Hematopoietic multipotent progenitor cell treated with erythropoietin and hydrocortisone succinate and interleukin-3 and kit ligand, for 15 days (in vitro differentiated cells): ENCODE measurements around the gene NINJ2.

ENCODE experiments used
- DNase-seq: peaks from one replicate; pipeline ENCODE4 v3.0.0-alpha.2; 2015; ENCODE audit warnings: low spot score

NINJ2 gene

DNA sequence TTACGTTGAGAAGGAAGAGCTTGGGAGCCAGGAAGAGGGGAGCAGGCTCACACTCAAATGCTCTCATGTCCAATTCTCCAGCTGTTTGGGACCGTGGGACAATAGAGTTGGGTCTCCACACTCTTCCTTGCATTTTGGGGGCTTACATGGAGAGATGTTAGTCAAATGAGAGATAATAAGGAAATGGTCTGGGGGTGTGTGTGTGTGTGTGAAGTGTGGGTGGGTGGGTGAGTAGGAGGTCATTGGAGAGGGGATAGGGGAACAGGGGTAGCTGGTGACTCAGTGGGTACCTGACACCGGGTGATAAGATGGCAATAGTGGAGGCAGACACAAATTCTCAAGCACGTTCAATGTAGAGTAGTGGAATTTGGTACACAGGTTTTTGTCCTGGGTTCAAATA lies 135.5 kb downstream of the NINJ2 start:
- DNase-seq = no peak

DNA sequence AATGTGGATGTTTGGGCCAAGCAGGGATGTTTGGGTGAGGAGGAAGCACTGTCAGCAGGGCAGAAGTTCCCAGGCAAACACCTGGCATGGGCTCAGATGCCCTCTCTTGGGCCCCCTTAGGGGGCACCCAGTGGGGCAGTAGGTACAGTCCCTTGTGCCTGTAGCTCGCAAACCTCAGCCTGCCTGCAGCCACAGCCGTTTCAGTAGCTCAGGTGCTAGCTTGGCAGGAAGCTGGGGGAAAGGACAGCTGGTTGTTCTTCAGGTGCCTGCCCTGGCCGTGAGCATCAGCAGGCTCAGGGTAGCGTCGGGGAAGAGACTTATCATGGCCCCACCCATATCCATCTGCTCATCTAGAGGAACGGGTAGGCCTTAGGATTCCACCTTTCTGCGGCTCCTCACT lies 136.0 kb downstream of the NINJ2 start:
- no peak for DNase-seq

DNA sequence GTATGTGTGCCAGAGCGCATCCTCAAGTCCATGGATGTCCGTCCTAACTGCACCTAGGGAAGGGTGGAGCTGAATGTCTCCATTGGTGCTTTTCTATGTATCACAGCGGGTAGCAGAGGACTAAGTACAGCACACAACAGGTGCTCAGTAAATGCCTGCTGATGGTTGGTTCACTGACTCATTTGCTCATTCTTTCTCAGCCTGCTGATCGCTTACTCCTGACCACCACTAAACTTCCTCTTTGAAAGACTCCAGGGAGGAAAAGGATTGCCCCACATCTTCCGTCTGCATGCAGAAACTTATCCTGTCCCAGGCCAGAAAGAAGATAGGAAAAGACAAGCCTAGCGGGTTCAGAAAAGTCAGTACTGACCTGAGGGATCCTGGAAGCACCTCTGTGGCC lies 137.2 kb downstream of the NINJ2 start:
- DNase-seq = no peak

DNA sequence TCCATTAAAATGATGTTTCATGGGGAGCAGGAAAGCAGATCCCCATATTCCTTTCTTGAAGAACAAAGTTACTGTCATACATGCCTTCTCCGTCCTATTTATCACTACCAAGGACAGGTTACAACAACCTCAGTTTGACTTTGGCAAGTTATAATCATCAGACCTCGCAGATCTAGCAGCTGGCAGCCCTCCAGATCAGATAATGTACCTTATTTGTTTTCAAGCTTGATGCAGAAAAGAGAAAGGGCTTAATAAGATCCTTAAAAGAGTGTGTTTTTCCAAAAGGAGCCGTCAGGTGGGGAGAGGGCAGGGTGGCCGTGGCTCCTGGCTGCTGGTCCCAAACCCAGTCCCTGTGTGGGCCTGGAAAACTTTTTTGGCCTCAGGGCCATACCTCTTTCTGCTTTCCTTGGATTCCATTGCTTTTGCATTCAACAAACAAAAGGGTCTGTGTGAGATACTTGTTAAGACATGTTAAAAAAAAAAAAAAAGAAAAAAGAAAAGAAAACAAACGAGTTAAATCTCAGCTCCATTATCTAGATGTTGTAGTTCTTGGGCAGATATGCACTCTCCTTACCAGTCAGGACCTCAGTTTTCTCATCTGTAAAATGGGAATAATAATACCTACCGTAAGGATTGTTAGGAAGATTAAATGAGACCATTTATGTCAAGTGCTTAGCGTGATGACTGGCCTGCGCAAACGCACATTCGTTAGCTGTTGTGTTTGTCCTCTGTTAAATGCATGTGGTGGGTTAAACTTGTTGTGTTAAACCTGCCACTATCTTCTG lies 138.9 kb downstream of the NINJ2 start:
- DNase-seq = no peak

GRCh38 chr12:522692-523378 lies 140.4 kb downstream of the NINJ2 start:
- no peak for DNase-seq

DNA sequence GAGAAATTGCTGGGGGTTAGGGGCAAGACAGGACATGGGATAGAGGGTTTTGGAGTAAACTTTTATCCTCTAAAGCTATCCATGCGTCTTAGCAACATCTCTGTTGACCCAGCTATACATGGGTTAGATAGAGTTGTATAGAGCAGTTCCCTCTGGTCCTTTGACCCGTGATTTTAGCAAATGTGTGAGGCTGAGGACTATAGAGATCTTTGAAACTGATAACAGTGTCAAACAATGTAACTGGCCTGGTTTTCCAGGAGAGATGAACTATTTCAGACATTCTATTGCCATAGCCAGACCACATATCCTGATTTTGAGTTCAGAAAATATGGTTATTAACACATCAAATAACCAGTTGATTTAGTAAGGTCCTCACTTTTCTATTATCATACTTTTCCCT lies 143.1 kb downstream of the NINJ2 start:
- no peak for DNase-seq

- DNase-seq = no peak
Observed at GRCh38 chr12:517538-517937, 145.7 kb downstream of the NINJ2 start.
